B cell (primary cell): ENCODE data around the gene MRM2. TPM values are rescaled to one million over a fixed set of nuclear protein-coding genes. Genes with fewer than 3 reads are reported as not detected.

Experiments used
- ATAC-seq: fragments of 200-7000 bp; cut with Tn5 transposase; one replicate; pipeline ENCODE4 v1.10.0; 2021; ENCODE audit warnings: low read depth, mild to moderate bottlenecking, moderate number of reproducible peaks, moderate library complexity
- CTCF ChIA-PET: fragments of 350-600 bp; sonication (Branson Sonifier 250); formaldehyde crosslinking; loops from one replicate; lab custom pipeline; 2021; ENCODE audit warnings: antibody characterized with exemption, inconsistent platforms; lab: Charles Lee
- POLR2A ChIA-PET: fragments of 350-600 bp; sonication (Branson Sonifier 250); formaldehyde crosslinking; loops from one replicate; lab custom pipeline; 2021; ENCODE audit warnings: antibody characterized with exemption; lab: Charles Lee
- DNase-seq: peaks from one replicate; pipeline ENCODE4 v3.0.0; 2013
- H2AFZ ChIP-seq: 2 replicates; pipeline ENCODE4 v1.6.1; 2012; ENCODE audit warnings: mild to moderate bottlenecking, low read depth, low read length; ENCODE audit not compliant: insufficient read depth, poor library complexity, severe bottlenecking
- H3K27ac ChIP-seq, 2 donors: 1 replicate in 1 of 2; 2 replicates in 1 of 2; pipeline ENCODE4 v1.5.1; 2012 to 2013; ENCODE audit warnings: low read length in 2 of 2, mild to moderate bottlenecking in 2 of 2, moderate library complexity in 1 of 2
- H3K27me3 ChIP-seq, 4 experiments: fragments of 200-600 bp in 1 of 4; sonication (generic) in 1 of 4; replicated peaks in 1 of 4; 1 replicate in 2 of 4; 2 replicates in 2 of 4; pipeline versions ENCODE4 v1.6.1 to v1.7.0; 2013 to 2016; ENCODE audit warnings: low read length in 3 of 4, mild to moderate bottlenecking in 2 of 4, mixed read lengths in 1 of 4, moderate library complexity in 1 of 4; ENCODE audit not compliant: insufficient read depth in 4 of 4, control insufficient read depth in 3 of 4; ENCODE audit errors: control extremely low read depth in 1 of 4
- H3K36me3 ChIP-seq, 2 experiments: replicated peaks in 1 of 2; 1 replicate in 1 of 2; 2 replicates in 1 of 2; pipeline versions ENCODE4 v1.6.1 to v1.7.1; 2013; ENCODE audit warnings: low read length in 1 of 2; ENCODE audit not compliant: insufficient read depth in 2 of 2, control insufficient read depth in 1 of 2; ENCODE audit errors: control extremely low read depth in 1 of 2, extremely low read depth in 1 of 2
- H3K4me1 ChIP-seq, 2 donors: fragments of 200-600 bp in 1 of 2; sonication (generic) in 1 of 2; 1 replicate in 1 of 2; 2 replicates in 1 of 2; pipeline versions ENCODE4 v1.5.1 to v1.6.1; 2013 to 2017; ENCODE audit warnings: low read length in 2 of 2; ENCODE audit not compliant: control insufficient read depth in 2 of 2, insufficient read depth in 2 of 2
- H3K4me2 ChIP-seq: replicated peaks from 2 replicates; pipeline ENCODE3; 2012; ENCODE audit warnings: mild to moderate bottlenecking, low read depth, low read length; ENCODE audit not compliant: poor library complexity, severe bottlenecking
- H3K4me3 ChIP-seq, 5 experiments: fragments of 200-600 bp in 1 of 5; sonication (generic) in 1 of 5; 1 replicate in 3 of 5; 2 replicates in 2 of 5; pipeline versions ENCODE4 v1.5.1 to v1.7.0; 2011 to 2016; ENCODE audit warnings: low read length in 4 of 5, mild to moderate bottlenecking in 4 of 5, low read depth in 2 of 5, control low read depth in 1 of 5, moderate library complexity in 1 of 5; ENCODE audit not compliant: insufficient read depth in 1 of 5; ENCODE audit errors: control extremely low read depth in 1 of 5, extremely low read depth in 1 of 5
- H3K79me2 ChIP-seq: fragments of 200-600 bp; sonication (generic); one replicate; pipeline ENCODE4 v1.6.0; 2016; ENCODE audit warnings: low read length; ENCODE audit not compliant: control insufficient read depth, insufficient read depth
- H3K9ac ChIP-seq: fragments of 200-600 bp; sonication (generic); 2 replicates; pipeline ENCODE4 v1.6.1; 2017; ENCODE audit warnings: mild to moderate bottlenecking, low read length, moderate library complexity
- H3K9me3 ChIP-seq, 3 donors: one replicate each; pipeline versions ENCODE4 v1.6.1 to v1.7.1; 2013; ENCODE audit warnings: low read length in 2 of 3; ENCODE audit not compliant: control insufficient read depth in 2 of 3, insufficient read depth in 1 of 3; ENCODE audit errors: control extremely low read depth in 1 of 3
- H4K20me1 ChIP-seq: 2 replicates; pipeline ENCODE4 v1.6.0; 2012; ENCODE audit warnings: mild to moderate bottlenecking, low read length; ENCODE audit not compliant: insufficient read depth, control insufficient read depth, poor library complexity, severe bottlenecking
- H3K27ac Mint-ChIP-seq: one replicate; pipeline ENCODE4 v1.8.0; 2021; ENCODE audit warnings: mixed read lengths
- H3K27me3 Mint-ChIP-seq: one replicate; pipeline ENCODE4 v1.8.0; 2021; ENCODE audit warnings: mixed read lengths
- H3K4me1 Mint-ChIP-seq: one replicate; pipeline ENCODE4 v1.8.0; 2021; ENCODE audit warnings: mixed read lengths
- H3K4me3 Mint-ChIP-seq: one replicate; pipeline ENCODE4 v1.8.0; 2021; ENCODE audit warnings: mixed read lengths
- H3K9me3 Mint-ChIP-seq: one replicate; pipeline ENCODE4 v1.8.0; 2022; ENCODE audit warnings: mixed read lengths; ENCODE audit not compliant: insufficient read depth
- CTCF ChIP-seq: fragments of 200-600 bp; IDR thresholded peaks from one replicate; pipeline ENCODE4 v1.8.0; 2022; ENCODE audit warnings: antibody characterized with exemption, mild to moderate bottlenecking
- EZH2 ChIP-seq: IDR thresholded peaks from 2 replicates; pipeline ENCODE4 v1.6.1; 2012; ENCODE audit warnings: borderline replicate concordance, low read depth, mild to moderate bottlenecking, moderate library complexity, low read length; ENCODE audit not compliant: insufficient read depth, poor library complexity, severe bottlenecking
- WGBS: methylation state at CpG from one replicate; pipeline ENCODE4 v1.1.5; 2013; ENCODE audit warnings: missing lambda C conversion rate; ENCODE audit not compliant: insufficient coverage; 5-methylcytosine and 5-hydroxymethylcytosine counted together
- intact Hi-C: fragments of 100-400 bp; cut with micrococcal nuclease; formaldehyde crosslinking; loops from one replicate; pipeline ENCODE4 v1.10.0; 2022
- polyA plus RNA-seq: library from polyadenylated mRNA; depleted of rRNA; stranded (reverse); fragments of >200 nt; gene quantifications from 2 replicates; pipeline ENCODE4 v1.2.3, GENCODE V29; 2012
- total RNA-seq, 2 donors: library from RNA; stranded (reverse); fragments of 120-200 nt in 1 of 2; gene quantifications; 1 replicate in 1 of 2; 2 replicates in 1 of 2; pipeline versions ENCODE4 v1.2.3 to v1.2.4, GENCODE V29; 2013 to 2022

Gene MRM2
- total and polyA plus RNA-seq, 2 donors (not counting 1 experiment from before 2014, with no cell fraction given) = 9.2 to 29.0 TPM

- no peaks in the 10 kb centered on the region for H3K4me1 ChIP-seq
- no peak for TF ChIP-seq CTCF
- TF ChIP-seq EZH2 = no peak
- H3K27ac Mint-ChIP-seq = no peak overlapping the region
- peaks cover 0 to 76% of the 10 kb centered on the region in 2 experiments for H3K36me3 ChIP-seq
- H3K79me2 ChIP-seq = peaks cover 39% of the 10 kb centered on the region
- H3K9me3 Mint-ChIP-seq = no peaks in the 10 kb centered on the region
- H3K4me3 Mint-ChIP-seq = no peak overlapping the region
- no peak overlapping the region for H3K27ac ChIP-seq
- no peak overlapping the region for H3K4me3 ChIP-seq
- CTCF ChIA-PET = no interaction called here
- no peak overlapping the region for H3K9ac ChIP-seq
- ATAC-seq (no peak), DNase-seq (no peak)
- H3K27me3 ChIP-seq = no peaks in the 10 kb centered on the region
- peaks cover 7% of the 10 kb centered on the region for H4K20me1 ChIP-seq
- peaks cover under 1% of the 10 kb centered on the region for H3K4me1 Mint-ChIP-seq
- no peak overlapping the region for H3K4me2 ChIP-seq
- peaks cover 0 to 3% (median 0%) of the 10 kb centered on the region in 3 donors for H3K9me3 ChIP-seq
- no peaks in the 10 kb centered on the region for H3K27me3 Mint-ChIP-seq
- intact Hi-C loops = no loop called here
- no peak overlapping the region for H2AFZ ChIP-seq
- POLR2A ChIA-PET = no interaction called here
- WGBS = 95% methylated on average over 17 of the region's 17 CpGs
Observed at GRCh38 chr7:2220954-2221353, 21.1 kb downstream of the MRM2 start.

- TF ChIP-seq CTCF = no peak
- TF ChIP-seq EZH2 = no peak
- Mint-ChIP-seq H3K4me1 (no peaks in the 10 kb centered on the region), H3K9me3 (no peaks in the 10 kb centered on the region), H3K27ac (no peak overlapping the region), H3K4me3 (no peak overlapping the region), H3K27me3 (no peaks in the 10 kb centered on the region)
- no peaks in the 10 kb centered on the region for H3K4me1 ChIP-seq
- H3K27me3 ChIP-seq = no peaks in the 10 kb centered on the region
- H3K9ac ChIP-seq = no peak overlapping the region
- H2AFZ ChIP-seq = no peak overlapping the region
- 97% methylated on average over 16 of the region's 16 CpGs for WGBS
- peaks cover 34% of the 10 kb centered on the region for H3K79me2 ChIP-seq
- intact Hi-C loops = no loop called here
- ATAC-seq (no peak), DNase-seq (no peak)
- peaks cover 4% of the 10 kb centered on the region for H4K20me1 ChIP-seq
- no peak overlapping the region for H3K4me2 ChIP-seq
- ChIA-PET CTCF (no interaction called here), POLR2A (no interaction called here)
- no peak overlapping the region for H3K27ac ChIP-seq
- no peaks in the 10 kb centered on the region for H3K9me3 ChIP-seq
- no peak overlapping the region for H3K4me3 ChIP-seq
- peaks cover 0 to 76% of the 10 kb centered on the region in 2 experiments for H3K36me3 ChIP-seq
Observed at GRCh38 chr7:2220506-2220905, 21.5 kb downstream of the MRM2 start.
